HepG2 (cell line): ENCODE data around the gene ST14. TPM values are rescaled to one million over a fixed set of nuclear protein-coding genes. Genes with fewer than 3 reads are reported as not detected.

Experiments used
- CREB1 ChIP-seq, 2 experiments: fragments of 450-650 bp in 1 of 2; IDR thresholded peaks; 2 replicates each; pipeline ENCODE4 v1.6.1; 2016 to 2017; ENCODE audit warnings: control low read depth in 1 of 2, mild to moderate bottlenecking in 1 of 2, missing compliant biosample characterization in 1 of 2, missing genetic modification characterization in 1 of 2
- EP300 ChIP-seq, 3 experiments: sonication (generic) in 1 of 3; formaldehyde crosslinking in 1 of 3; IDR thresholded peaks; 2 replicates each; pipeline versions ENCODE4 v1.5.1 to v1.6.1; 2011 to 2020; ENCODE audit warnings: low read depth in 2 of 3, low read length in 2 of 3, borderline replicate concordance in 1 of 3, improper control_type of control experiment in 1 of 3, mild to moderate bottlenecking in 1 of 3, missing genetic modification reagents in 1 of 3, moderate library complexity in 1 of 3
- HNRNPK ChIP-seq: fragments of 200-400 bp; formaldehyde crosslinking; IDR thresholded peaks from 2 replicates; pipeline ENCODE4 v1.6.1; 2018; ENCODE audit warnings: low read length, low read depth, moderate library complexity, mild to moderate bottlenecking; ENCODE audit not compliant: poor library complexity, severe bottlenecking
- HNRNPL ChIP-seq: fragments of 200-400 bp; formaldehyde crosslinking; IDR thresholded peaks from 2 replicates; pipeline ENCODE4 v1.6.1; 2017; ENCODE audit warnings: mild to moderate bottlenecking, low read depth, low read length
- KAT7 ChIP-seq: IDR thresholded peaks from 2 replicates; pipeline ENCODE4 v1.6.1; 2018; ENCODE audit warnings: borderline replicate concordance, missing compliant biosample characterization
- PAXIP1 ChIP-seq: sonication (generic); formaldehyde crosslinking; conservative IDR thresholded peaks from 2 replicates; pipeline ENCODE4 v1.4.0; 2020; ENCODE audit warnings: mild to moderate bottlenecking, missing genetic modification reagents, moderate library complexity
- RFXAP ChIP-seq: sonication (generic); formaldehyde crosslinking; IDR thresholded peaks from 2 replicates; pipeline ENCODE4 v1.4.0; 2020; ENCODE audit warnings: missing genetic modification reagents, borderline replicate concordance
- SCMH1 ChIP-seq: sonication (generic); formaldehyde crosslinking; IDR thresholded peaks from 2 replicates; pipeline ENCODE4 v1.9.0; 2021; ENCODE audit warnings: missing genetic modification reagents, mild to moderate bottlenecking, borderline replicate concordance
- SP1 ChIP-seq, 2 experiments: fragments of 450-650 bp in 1 of 2; sonication (generic) in 1 of 2; formaldehyde crosslinking in 1 of 2; IDR thresholded peaks; 2 replicates each; pipeline versions ENCODE4 v1.4.0 to v1.6.1; 2016 to 2020; ENCODE audit warnings: missing genetic modification reagents in 1 of 2
- ZNF20 ChIP-seq: sonication (generic); formaldehyde crosslinking; IDR thresholded peaks from 2 replicates; pipeline ENCODE4 v1.4.0; 2020; ENCODE audit warnings: mild to moderate bottlenecking, moderate library complexity, missing genetic modification reagents
- ZNF224 ChIP-seq: sonication (generic); formaldehyde crosslinking; IDR thresholded peaks from 2 replicates; pipeline ENCODE4 v1.5.0; 2020; ENCODE audit warnings: mild to moderate bottlenecking, missing genetic modification reagents
- ZNF432 ChIP-seq: sonication (generic); formaldehyde crosslinking; IDR thresholded peaks from 2 replicates; pipeline ENCODE4 v1.5.0; 2020; ENCODE audit warnings: missing genetic modification reagents, mild to moderate bottlenecking, borderline replicate concordance
- ZNF484 ChIP-seq: sonication (generic); formaldehyde crosslinking; IDR thresholded peaks from 2 replicates; pipeline ENCODE4 v1.5.1; 2020; ENCODE audit warnings: mild to moderate bottlenecking, low read depth, missing genetic modification reagents, borderline replicate concordance
- ZNF619 ChIP-seq: sonication (generic); formaldehyde crosslinking; IDR thresholded peaks from 2 replicates; pipeline ENCODE4 v1.4.0; 2020; ENCODE audit warnings: mild to moderate bottlenecking, missing genetic modification reagents
- ZNF672 ChIP-seq: sonication (generic); formaldehyde crosslinking; IDR thresholded peaks from 2 replicates; pipeline ENCODE4 v1.8.1; 2022; ENCODE audit warnings: missing genetic modification reagents
- ZNF709 ChIP-seq: sonication (generic); formaldehyde crosslinking; IDR thresholded peaks from 2 replicates; pipeline ENCODE4 v1.5.0; 2020; ENCODE audit warnings: mild to moderate bottlenecking, missing genetic modification reagents
- polyA plus RNA-seq, 8 experiments: library from polyadenylated mRNA; depleted of rRNA in 3 of 8; stranded (reverse) in 7 of 8; unstranded in 1 of 8; fragments of >200 nt; fragmentation: Illumina TruSeq in 4 of 8; extraction: Trizol in 4 of 8; gene quantifications; 2 replicates each; pipeline versions ENCODE4 v1.2.1 to v1.2.3, GENCODE V29; 2011 to 2016; ENCODE audit warnings: low read depth in 4 of 8, missing spikeins in 1 of 8, mixed read lengths in 1 of 8; ENCODE audit not compliant: insufficient read depth in 1 of 8
- total RNA-seq, 5 experiments: library from RNA; depleted of rRNA; stranded (reverse); fragments of >200 nt; fragmentation: Illumina TruSeq; extraction: Trizol; gene quantifications; 2 replicates each; pipeline ENCODE4 v1.2.3, GENCODE V29; 2016; ENCODE audit warnings: low read depth in 1 of 5
- TF ChIP-seq, protein P1 (sequence below): sonication (generic); formaldehyde crosslinking; IDR thresholded peaks from 2 replicates; pipeline ENCODE4 v1.4.0; 2020; ENCODE audit warnings: low read depth, missing genetic modification reagents
- TF ChIP-seq, protein P2 (sequence below): sonication (generic); formaldehyde crosslinking; IDR thresholded peaks from 2 replicates; pipeline ENCODE4 v1.8.1; 2023; ENCODE audit warnings: mild to moderate bottlenecking, missing genetic modification reagents

Gene ST14
- total and polyA plus RNA-seq, 2 of the 13 experiments (the other 11 are each of a cell fraction or from before 2014, with no cell fraction given), result 0.88 to 1.4 TPM

DNA sequence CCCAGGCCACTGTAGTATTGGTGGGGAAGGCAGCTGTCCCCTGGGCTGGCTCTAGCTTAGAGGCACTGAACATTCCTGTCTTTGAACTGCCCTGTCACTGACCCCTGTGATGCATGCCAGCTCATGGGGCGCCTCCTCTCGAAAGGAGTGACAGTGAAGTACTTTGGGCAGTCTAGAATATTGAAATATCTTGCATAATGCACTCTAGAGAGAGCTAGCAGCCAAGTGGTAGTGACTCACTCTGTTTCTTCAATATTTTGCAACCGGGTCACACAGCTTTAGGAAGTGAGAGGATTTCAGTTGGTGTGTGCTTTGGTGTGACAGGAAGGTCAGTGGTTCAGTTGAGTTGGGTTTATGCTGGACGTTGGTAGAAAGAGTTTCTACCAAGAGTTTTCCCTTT is 35.5 kb upstream of the ST14 start (continued):
- TF ChIP-seq ZNF224 (CRISPR knock-in tag) (no peak), ZNF709 (CRISPR knock-in tag) (no peak), SP1 (IDR thresholded peaks at IDR 0.05) (no peak), SP1 (CRISPR knock-in tag; IDR thresholded peaks at IDR 0.05) (no peak), RFXAP (CRISPR knock-in tag) (peak; percentile 58; the same call in 1 of the 2 replicates), SCMH1 (CRISPR knock-in tag) (no peak), ZNF484 (no peak), HNRNPL (no peak), PAXIP1 (CRISPR knock-in tag) (peak; percentile 79), EP300 (IDR thresholded peaks at IDR 0.05; ENCODE audit: low read depth in 2 of 2, low read length in 2 of 2) (peak; percentile 40 to 86; a peak in 2 of 4 replicates), EP300 (CRISPR knock-in tag; IDR thresholded peaks at IDR 0.05; ENCODE audit: borderline replicate concordance) (peak; percentile 81), ZNF432 (CRISPR knock-in tag) (no peak), HNRNPK (no peak), ZNF619 (CRISPR knock-in tag) (no peak), KAT7 (no peak), CREB1 (IDR thresholded peaks at IDR 0.05) (peak; percentile 73), CREB1 (CRISPR knock-in tag; IDR thresholded peaks at IDR 0.05) (peak; percentile 47), ZNF672 (CRISPR knock-in tag) (no peak), ZNF20 (CRISPR knock-in tag) (no peak)
- TF ChIP-seq, protein P1, sequence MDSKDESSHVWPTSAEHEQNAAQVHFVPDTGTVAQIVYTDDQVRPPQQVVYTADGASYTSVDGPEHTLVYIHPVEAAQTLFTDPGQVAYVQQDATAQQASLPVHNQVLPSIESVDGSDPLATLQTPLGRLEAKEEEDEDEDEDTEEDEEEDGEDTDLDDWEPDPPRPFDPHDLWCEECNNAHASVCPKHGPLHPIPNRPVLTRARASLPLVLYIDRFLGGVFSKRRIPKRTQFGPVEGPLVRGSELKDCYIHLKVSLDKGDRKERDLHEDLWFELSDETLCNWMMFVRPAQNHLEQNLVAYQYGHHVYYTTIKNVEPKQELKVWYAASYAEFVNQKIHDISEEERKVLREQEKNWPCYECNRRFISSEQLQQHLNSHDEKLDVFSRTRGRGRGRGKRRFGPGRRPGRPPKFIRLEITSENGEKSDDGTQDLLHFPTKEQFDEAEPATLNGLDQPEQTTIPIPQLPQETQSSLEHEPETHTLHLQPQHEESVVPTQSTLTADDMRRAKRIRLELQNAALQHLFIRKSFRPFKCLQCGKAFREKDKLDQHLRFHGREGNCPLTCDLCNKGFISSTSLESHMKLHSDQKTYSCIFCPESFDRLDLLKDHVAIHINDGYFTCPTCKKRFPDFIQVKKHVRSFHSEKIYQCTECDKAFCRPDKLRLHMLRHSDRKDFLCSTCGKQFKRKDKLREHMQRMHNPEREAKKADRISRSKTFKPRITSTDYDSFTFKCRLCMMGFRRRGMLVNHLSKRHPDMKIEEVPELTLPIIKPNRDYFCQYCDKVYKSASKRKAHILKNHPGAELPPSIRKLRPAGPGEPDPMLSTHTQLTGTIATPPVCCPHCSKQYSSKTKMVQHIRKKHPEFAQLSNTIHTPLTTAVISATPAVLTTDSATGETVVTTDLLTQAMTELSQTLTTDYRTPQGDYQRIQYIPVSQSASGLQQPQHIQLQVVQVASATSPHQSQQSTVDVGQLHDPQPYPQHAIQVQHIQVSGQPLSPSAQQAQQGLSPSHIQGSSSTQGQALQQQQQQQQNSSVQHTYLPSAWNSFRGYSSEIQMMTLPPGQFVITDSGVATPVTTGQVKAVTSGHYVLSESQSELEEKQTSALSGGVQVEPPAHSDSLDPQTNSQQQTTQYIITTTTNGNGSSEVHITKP (CRISPR knock-in tag), result peak; percentile 87
- TF ChIP-seq, protein P2, sequence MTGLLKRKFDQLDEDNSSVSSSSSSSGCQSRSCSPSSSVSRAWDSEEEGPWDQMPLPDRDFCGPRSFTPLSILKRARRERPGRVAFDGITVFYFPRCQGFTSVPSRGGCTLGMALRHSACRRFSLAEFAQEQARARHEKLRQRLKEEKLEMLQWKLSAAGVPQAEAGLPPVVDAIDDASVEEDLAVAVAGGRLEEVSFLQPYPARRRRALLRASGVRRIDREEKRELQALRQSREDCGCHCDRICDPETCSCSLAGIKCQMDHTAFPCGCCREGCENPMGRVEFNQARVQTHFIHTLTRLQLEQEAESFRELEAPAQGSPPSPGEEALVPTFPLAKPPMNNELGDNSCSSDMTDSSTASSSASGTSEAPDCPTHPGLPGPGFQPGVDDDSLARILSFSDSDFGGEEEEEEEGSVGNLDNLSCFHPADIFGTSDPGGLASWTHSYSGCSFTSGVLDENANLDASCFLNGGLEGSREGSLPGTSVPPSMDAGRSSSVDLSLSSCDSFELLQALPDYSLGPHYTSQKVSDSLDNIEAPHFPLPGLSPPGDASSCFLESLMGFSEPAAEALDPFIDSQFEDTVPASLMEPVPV, result no peak
